Measurements from ENCODE around the gene TBC1D25. TPM values are rescaled to one million over a fixed set of nuclear protein-coding genes. Genes with fewer than 3 reads are reported as not detected.

TBC1D25 gene
- total RNA-seq, 1 experiment from 2014 or later, result 18.2 TPM

DNA sequence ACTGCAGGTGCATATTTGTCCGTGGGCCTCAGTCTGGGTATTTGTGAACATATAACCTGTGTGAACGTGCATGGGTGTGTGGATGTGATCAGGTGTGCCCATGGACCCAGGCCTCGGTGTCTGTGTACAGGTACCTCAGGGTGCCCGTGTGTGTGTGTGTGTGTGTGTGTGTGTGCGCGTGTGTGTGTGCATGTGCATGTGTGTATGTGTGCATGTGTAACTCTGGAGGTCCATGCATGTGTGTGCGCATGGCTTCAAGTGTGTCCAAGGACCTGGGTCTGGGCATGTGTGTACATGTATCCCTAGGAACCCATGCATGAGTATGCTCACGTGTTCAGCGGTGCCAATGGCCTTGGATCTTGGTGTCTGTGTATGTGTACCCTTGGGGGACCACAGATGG, 47.7 kb upstream of the TBC1D25 start:
- Mint-ChIP-seq H3K27ac (ENCODE audit: low read depth, unreplicated experiment) (no peak overlapping the region), H3K27me3 (ENCODE audit: insufficient read depth, unreplicated experiment) (no peaks in the 10 kb centered on the region), H3K9me3 (ENCODE audit: unreplicated experiment) (no peaks in the 10 kb centered on the region), H3K36me3 (ENCODE audit: insufficient read depth, unreplicated experiment) (peaks cover 5% of the 10 kb centered on the region), H3K4me3 (ENCODE audit: unreplicated experiment) (no peak overlapping the region), H3K4me1 (ENCODE audit: insufficient read depth, unreplicated experiment) (peaks cover 25% of the 10 kb centered on the region)
- TF ChIP-seq, protein P1, sequence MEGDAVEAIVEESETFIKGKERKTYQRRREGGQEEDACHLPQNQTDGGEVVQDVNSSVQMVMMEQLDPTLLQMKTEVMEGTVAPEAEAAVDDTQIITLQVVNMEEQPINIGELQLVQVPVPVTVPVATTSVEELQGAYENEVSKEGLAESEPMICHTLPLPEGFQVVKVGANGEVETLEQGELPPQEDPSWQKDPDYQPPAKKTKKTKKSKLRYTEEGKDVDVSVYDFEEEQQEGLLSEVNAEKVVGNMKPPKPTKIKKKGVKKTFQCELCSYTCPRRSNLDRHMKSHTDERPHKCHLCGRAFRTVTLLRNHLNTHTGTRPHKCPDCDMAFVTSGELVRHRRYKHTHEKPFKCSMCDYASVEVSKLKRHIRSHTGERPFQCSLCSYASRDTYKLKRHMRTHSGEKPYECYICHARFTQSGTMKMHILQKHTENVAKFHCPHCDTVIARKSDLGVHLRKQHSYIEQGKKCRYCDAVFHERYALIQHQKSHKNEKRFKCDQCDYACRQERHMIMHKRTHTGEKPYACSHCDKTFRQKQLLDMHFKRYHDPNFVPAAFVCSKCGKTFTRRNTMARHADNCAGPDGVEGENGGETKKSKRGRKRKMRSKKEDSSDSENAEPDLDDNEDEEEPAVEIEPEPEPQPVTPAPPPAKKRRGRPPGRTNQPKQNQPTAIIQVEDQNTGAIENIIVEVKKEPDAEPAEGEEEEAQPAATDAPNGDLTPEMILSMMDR (IDR thresholded peaks at IDR 0.05; ENCODE audit: unreplicated experiment), result no peak
- no TSS peak for BruUV-seq (replicated peaks)
- ChIA-PET CTCF (no interaction called here), POLR2A (no interaction called here)
- no peak for DNase-seq (ENCODE audit: unreplicated experiment)
- intact Hi-C loops (cut with micrococcal nuclease), result loop anchor here (5.0 kb wide), 1 partner anchor 465 kb away; no protein-coding TSS in a partner anchor

DNA sequence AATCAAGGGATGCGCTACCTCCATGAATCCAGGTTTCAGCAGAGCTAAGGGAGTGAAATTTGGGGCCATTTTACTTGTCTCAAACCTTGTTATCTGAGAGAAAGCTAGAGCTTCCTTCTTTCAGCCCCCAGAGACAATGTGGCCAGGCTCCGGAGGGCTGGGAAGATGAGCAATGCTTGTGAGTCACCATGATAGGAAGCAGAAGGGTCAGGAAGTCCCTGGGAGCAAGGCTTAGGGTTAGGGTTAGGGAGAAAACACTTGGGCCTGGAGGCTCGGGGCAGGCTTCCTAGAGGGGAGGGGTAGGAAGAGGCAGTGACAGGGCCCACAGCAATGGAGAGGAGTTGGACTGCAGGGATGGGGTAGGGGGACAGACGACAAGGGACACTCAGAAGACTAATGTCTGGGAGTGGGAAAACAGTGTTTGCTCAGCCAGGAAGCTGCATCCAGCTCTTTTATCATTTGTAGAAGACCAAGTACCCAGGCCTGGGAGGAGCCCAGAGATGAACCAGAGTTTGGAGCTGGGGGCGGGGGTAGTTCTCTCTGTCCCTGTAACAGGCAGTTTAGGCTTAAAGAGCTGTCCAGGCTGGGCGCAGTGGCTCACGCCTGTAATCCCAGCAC, 47.1 kb upstream of the TBC1D25 start:
- BruUV-seq (replicated peaks), result no TSS peak
- DNase-seq (ENCODE audit: unreplicated experiment), result peak; percentile 36
- Mint-ChIP-seq H3K4me1 (ENCODE audit: insufficient read depth, unreplicated experiment) (peaks cover 21% of the 10 kb centered on the region), H3K4me3 (ENCODE audit: unreplicated experiment) (no peak overlapping the region), H3K27me3 (ENCODE audit: insufficient read depth, unreplicated experiment) (no peaks in the 10 kb centered on the region), H3K36me3 (ENCODE audit: insufficient read depth, unreplicated experiment) (no peaks in the 10 kb centered on the region), H3K27ac (ENCODE audit: low read depth, unreplicated experiment) (peak overlapping the region; percentile 4), H3K9me3 (ENCODE audit: unreplicated experiment) (no peaks in the 10 kb centered on the region)
- TF ChIP-seq, protein P1 (IDR thresholded peaks at IDR 0.05; ENCODE audit: unreplicated experiment), result no peak
- ChIA-PET CTCF (no interaction called here), POLR2A (no interaction called here)
- intact Hi-C loops (cut with micrococcal nuclease), result loop anchor here (5.0 kb wide), 1 partner anchor 465 kb away; no protein-coding TSS in a partner anchor

DNA sequence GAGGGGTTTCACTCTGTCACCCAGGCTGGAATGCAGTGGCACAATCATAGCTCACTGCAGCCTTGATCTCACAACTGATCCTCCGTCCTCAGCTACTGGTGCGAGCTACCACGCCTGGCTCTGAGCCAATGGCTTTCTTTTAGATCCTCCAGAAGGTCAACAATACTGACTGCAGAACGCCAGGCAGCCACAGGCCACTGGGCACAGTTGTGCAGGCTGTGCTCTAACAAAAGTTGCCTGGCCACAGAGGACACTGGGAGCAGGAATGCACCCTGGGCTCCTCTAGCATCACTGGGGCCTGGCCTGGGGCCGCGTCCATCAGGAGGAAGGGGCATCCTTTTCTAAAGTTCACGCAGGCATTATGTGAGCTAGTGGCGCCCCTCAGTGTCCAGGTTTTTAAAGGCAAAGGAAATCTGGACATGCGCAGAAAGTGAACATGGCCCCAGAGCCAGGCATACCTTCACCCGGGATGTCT, 45.6 kb upstream of the TBC1D25 start:
- Mint-ChIP-seq H3K36me3 (ENCODE audit: insufficient read depth, unreplicated experiment) (no peaks in the 10 kb centered on the region), H3K9me3 (ENCODE audit: unreplicated experiment) (no peaks in the 10 kb centered on the region), H3K4me1 (ENCODE audit: insufficient read depth, unreplicated experiment) (peaks cover 26% of the 10 kb centered on the region), H3K27ac (ENCODE audit: low read depth, unreplicated experiment) (no peak overlapping the region), H3K27me3 (ENCODE audit: insufficient read depth, unreplicated experiment) (no peaks in the 10 kb centered on the region), H3K4me3 (ENCODE audit: unreplicated experiment) (no peak overlapping the region)
- TF ChIP-seq, protein P1 (IDR thresholded peaks at IDR 0.05; ENCODE audit: unreplicated experiment), result peak; percentile 33
- no TSS peak for BruUV-seq (replicated peaks)
- intact Hi-C loops (cut with micrococcal nuclease), result loop anchor here (1.0 to 5.0 kb wide), 2 partner anchors 411 to 467 kb away; no protein-coding TSS in a partner anchor
- DNase-seq (ENCODE audit: unreplicated experiment), result peak; percentile 57
- CTCF ChIA-PET, result interaction anchor here (0.6 to 1.9 kb wide), 7 partner anchors 13 to 467 kb away, joined by 3 to 5 read pairs (median 4); no protein-coding TSS in a partner anchor
- POLR2A ChIA-PET, result no interaction called here

DNA sequence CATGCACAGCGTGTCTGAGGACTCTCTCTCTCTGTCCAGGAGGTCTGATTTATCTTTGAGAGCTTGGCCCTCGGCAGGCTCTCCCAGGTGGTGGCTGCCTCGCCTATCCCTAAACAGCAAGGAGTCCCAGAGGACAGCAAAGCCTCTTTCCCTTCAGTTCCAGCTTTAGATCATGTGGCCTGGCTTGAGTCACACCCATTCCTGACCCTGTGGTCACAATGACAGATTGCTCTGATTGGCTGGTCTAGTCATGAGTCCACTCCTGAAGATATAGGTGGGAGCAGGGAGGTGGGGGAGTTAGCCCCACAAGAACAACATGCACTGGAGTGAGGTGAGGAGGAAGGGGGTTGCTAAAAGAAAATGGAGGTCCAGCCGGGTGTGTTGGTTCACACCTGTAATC, 42.9 kb upstream of the TBC1D25 start:
- no peaks in the 10 kb centered on the region for H3K9me3 Mint-ChIP-seq (ENCODE audit: unreplicated experiment)
- no TSS peak for BruUV-seq (replicated peaks)
- DNase-seq (ENCODE audit: unreplicated experiment), result no peak
- peak overlapping the region; percentile 47 for H3K27ac Mint-ChIP-seq (ENCODE audit: low read depth, unreplicated experiment)
- H3K36me3 Mint-ChIP-seq (ENCODE audit: insufficient read depth, unreplicated experiment), result no peaks in the 10 kb centered on the region
- intact Hi-C loops (cut with micrococcal nuclease), result no loop called here
- peaks cover 16% of the 10 kb centered on the region for H3K4me1 Mint-ChIP-seq (ENCODE audit: insufficient read depth, unreplicated experiment)
- no peaks in the 10 kb centered on the region for H3K27me3 Mint-ChIP-seq (ENCODE audit: insufficient read depth, unreplicated experiment)
- CTCF ChIA-PET, result no interaction called here
- TF ChIP-seq, protein P1 (IDR thresholded peaks at IDR 0.05; ENCODE audit: unreplicated experiment), result no peak
- POLR2A ChIA-PET, result no interaction called here
- no peak overlapping the region for H3K4me3 Mint-ChIP-seq (ENCODE audit: unreplicated experiment)

All from MCF 10A (cell line).